Activated CD4-positive, alpha-beta memory T cell treated with anti-CD3 and anti-CD28 coated beads for 36 hours (primary cell): Measurements from ENCODE around the gene GLIS2. TPM values are rescaled to one million over a fixed set of nuclear protein-coding genes. Genes with fewer than 3 reads are reported as not detected.
A peak's percentile ranks its signal among the peaks of the same experiment; 100 is the strongest.

ENCODE experiments used
- CTCF ChIA-PET: fragments of 350-600 bp; sonication (Branson Sonifier 250); formaldehyde crosslinking; loops from one replicate; lab custom pipeline; 2021; ENCODE audit warnings: antibody characterized with exemption, inconsistent platforms; lab: Charles Lee
- POLR2A ChIA-PET: fragments of 350-600 bp; sonication (Branson Sonifier 250); formaldehyde crosslinking; loops from one replicate; lab custom pipeline; 2021; ENCODE audit warnings: antibody characterized with exemption; lab: Charles Lee
- DNase-seq: peaks from one replicate; pipeline ENCODE4 v3.0.0-alpha.2; 2020
- H3K27ac Mint-ChIP-seq: one replicate; pipeline ENCODE4 v1.8.0; 2021; ENCODE audit warnings: mixed read lengths
- H3K27me3 Mint-ChIP-seq: one replicate; pipeline ENCODE4 v1.8.0; 2021; ENCODE audit warnings: mixed read lengths
- H3K36me3 Mint-ChIP-seq: one replicate; pipeline ENCODE4 v1.8.0; 2021; ENCODE audit warnings: mixed read lengths
- H3K4me1 Mint-ChIP-seq: one replicate; pipeline ENCODE4 v1.8.0; 2021; ENCODE audit warnings: low read depth, mixed read lengths
- H3K4me3 Mint-ChIP-seq: one replicate; pipeline ENCODE4 v1.8.0; 2021; ENCODE audit warnings: mild to moderate bottlenecking, mixed read lengths
- H3K9me3 Mint-ChIP-seq: one replicate; pipeline ENCODE4 v1.8.0; 2021; ENCODE audit warnings: mixed read lengths
- intact Hi-C: fragments of 100-400 bp; cut with micrococcal nuclease; formaldehyde crosslinking; loops from one replicate; pipeline ENCODE4 v1.15.1; 2023
- total RNA-seq, 2 experiments: library from RNA; stranded (reverse); gene quantifications; one replicate each; pipeline ENCODE4 v1.2.3, GENCODE V29; 2021

The GLIS2 gene
- total RNA-seq, 2 experiments from 2014 or later, result 0.52 to 0.68 TPM

GRCh38 chr16:4349332-4349731 is 33.5 kb downstream of the GLIS2 start:
- ChIA-PET CTCF (interaction anchor here (1.1 to 4.6 kb wide), 5 partner anchors 37 to 96 kb away, joined by 3 to 22 read pairs (median 7); no protein-coding TSS in a partner anchor), POLR2A (interaction anchor here (1.2 kb wide), 1 partner anchor 76 kb away, joined by 3 read pairs; the partner anchor contains the start of gene TFAP4)
- H3K36me3 Mint-ChIP-seq, result peaks cover 3% of the 10 kb centered on the region
- no peak overlapping the region for H3K4me3 Mint-ChIP-seq
- peaks cover 31% of the 10 kb centered on the region for H3K4me1 Mint-ChIP-seq
- no peak for DNase-seq
- no peaks in the 10 kb centered on the region for H3K27me3 Mint-ChIP-seq
- H3K27ac Mint-ChIP-seq, result no peak overlapping the region
- intact Hi-C loops, result no loop called here
- H3K9me3 Mint-ChIP-seq, result no peaks in the 10 kb centered on the region

- intact Hi-C loops, result loop anchor here (2.0 kb wide), 1 partner anchor 44 kb away; no protein-coding TSS in a partner anchor
- POLR2A ChIA-PET, result interaction anchor here (1.0 to 1.2 kb wide), 3 partner anchors 53 to 77 kb away, joined by 3 to 5 read pairs (median 3); partner anchors contain the start of gene TFAP4
- H3K4me3 Mint-ChIP-seq, result peak overlapping the region; percentile 97
- DNase-seq, result no peak
- H3K4me1 Mint-ChIP-seq, result peaks cover 29% of the 10 kb centered on the region
- no peaks in the 10 kb centered on the region for H3K27me3 Mint-ChIP-seq
- H3K9me3 Mint-ChIP-seq, result no peaks in the 10 kb centered on the region
- CTCF ChIA-PET, result interaction anchor here (0.5 to 4.6 kb wide), 8 partner anchors 8 to 150 kb away, joined by 3 to 22 read pairs (median 4); no protein-coding TSS in a partner anchor
- peaks cover 6% of the 10 kb centered on the region for H3K36me3 Mint-ChIP-seq
- H3K27ac Mint-ChIP-seq, result peak overlapping the region; percentile 89
These were observed 34.5 kb downstream of the GLIS2 start for GRCh38 chr16:4350365-4350786.

- POLR2A ChIA-PET, result interaction anchor here (0.9 to 1.0 kb wide), 3 partner anchors 52 to 64 kb away, joined by 3 to 5 read pairs (median 3); no protein-coding TSS in a partner anchor
- CTCF ChIA-PET, result interaction anchor here (0.7 to 4.6 kb wide), 6 partner anchors 9 to 97 kb away, joined by 3 to 22 read pairs (median 5); no protein-coding TSS in a partner anchor
- intact Hi-C loops, result loop anchor here (1.0 to 2.0 kb wide), 2 partner anchors 44 to 417 kb away; no protein-coding TSS in a partner anchor
- Mint-ChIP-seq H3K27ac (peak within 1 kb of the TSS; percentile 89), H3K9me3 (no peaks in the 10 kb centered on the region), H3K4me1 (peaks cover 29% of the 10 kb centered on the region), H3K27me3 (no peaks in the 10 kb centered on the region), H3K36me3 (peaks cover 6% of the 10 kb centered on the region), H3K4me3 (peak within 1 kb of the TSS; percentile 97)
- DNase-seq, result peak; percentile 99
These were observed 35.2 kb downstream of the GLIS2 start, which contains the start of gene PAM16 for GRCh38 chr16:4350787-4351659. Gene PAM16 (minus strand): TSS chr16:4351321. CDS start chr16:4351234, 87 bp downstream.

DNA sequence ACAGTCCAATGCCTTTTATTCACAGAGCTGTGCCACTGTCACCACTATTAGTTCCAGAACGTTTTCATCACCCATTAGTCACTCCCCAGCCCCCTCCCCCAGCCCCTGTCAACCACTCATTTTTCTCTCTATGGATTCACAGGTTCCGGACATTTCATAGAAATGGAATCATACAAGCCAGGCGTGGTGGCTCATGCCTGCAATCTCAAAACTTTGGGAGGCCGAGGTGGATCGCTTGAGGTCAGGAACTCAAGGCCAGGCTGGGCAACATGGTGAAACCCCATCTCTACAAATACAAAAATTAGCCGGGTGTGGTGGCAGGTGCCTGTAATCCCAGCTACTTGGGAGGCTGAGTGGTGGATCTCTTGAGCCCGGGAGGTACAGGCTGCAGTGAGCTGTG is 36.0 kb downstream of the GLIS2 start:
- Mint-ChIP-seq H3K36me3 (peaks cover 6% of the 10 kb centered on the region), H3K4me3 (peak overlapping the region; percentile 97), H3K27me3 (no peaks in the 10 kb centered on the region), H3K9me3 (no peaks in the 10 kb centered on the region), H3K27ac (peak overlapping the region; percentile 15), H3K4me1 (peaks cover 26% of the 10 kb centered on the region)
- intact Hi-C loops, result loop anchor here (1.0 to 2.0 kb wide), 2 partner anchors 45 to 416 kb away; no protein-coding TSS in a partner anchor
- POLR2A ChIA-PET, result interaction anchor here (0.9 kb wide), 1 partner anchor 63 kb away, joined by 3 read pairs; no protein-coding TSS in a partner anchor
- peak; percentile 49 for DNase-seq
- CTCF ChIA-PET, result interaction anchor here (1.1 to 4.6 kb wide), 3 partner anchors 24 to 98 kb away, joined by 3 to 22 read pairs (median 18); no protein-coding TSS in a partner anchor

- DNase-seq, result no peak
- no peaks in the 10 kb centered on the region for H3K9me3 Mint-ChIP-seq
- ChIA-PET CTCF (interaction anchor here (4.6 kb wide), 1 partner anchor 50 kb away, joined by 22 read pairs; no protein-coding TSS in a partner anchor), POLR2A (no interaction called here)
- no peak overlapping the region for H3K4me3 Mint-ChIP-seq
- H3K27ac Mint-ChIP-seq, result no peak overlapping the region
- intact Hi-C loops, result no loop called here
- H3K27me3 Mint-ChIP-seq, result no peaks in the 10 kb centered on the region
- peaks cover 20% of the 10 kb centered on the region for H3K4me1 Mint-ChIP-seq
- peaks cover 6% of the 10 kb centered on the region for H3K36me3 Mint-ChIP-seq
These were observed 37.0 kb downstream of the GLIS2 start for GRCh38 chr16:4352843-4353242.

- no peak for DNase-seq
- H3K4me1 Mint-ChIP-seq, result peaks cover 14% of the 10 kb centered on the region
- no peak overlapping the region for H3K27ac Mint-ChIP-seq
- H3K9me3 Mint-ChIP-seq, result no peaks in the 10 kb centered on the region
- no peak overlapping the region for H3K4me3 Mint-ChIP-seq
- POLR2A ChIA-PET, result no interaction called here
- H3K36me3 Mint-ChIP-seq, result peaks cover 8% of the 10 kb centered on the region
- CTCF ChIA-PET, result interaction anchor here (1.3 to 4.6 kb wide), 2 partner anchors 44 to 50 kb away, joined by 3 to 22 read pairs; no protein-coding TSS in a partner anchor
- no peaks in the 10 kb centered on the region for H3K27me3 Mint-ChIP-seq
- intact Hi-C loops, result no loop called here
These were observed 37.8 kb downstream of the GLIS2 start for GRCh38 chr16:4353675-4354074.

GRCh38 chr16:4354512-4355409 is 38.9 kb downstream of the GLIS2 start:
- Mint-ChIP-seq H3K27me3 (no peaks in the 10 kb centered on the region), H3K4me3 (no peak overlapping the region), H3K4me1 (peaks cover 12% of the 10 kb centered on the region), H3K9me3 (no peaks in the 10 kb centered on the region), H3K27ac (no peak overlapping the region), H3K36me3 (peaks cover 12% of the 10 kb centered on the region)
- ChIA-PET POLR2A (interaction anchor here (0.6 kb wide), 1 partner anchor 11 kb away, joined by 4 read pairs; no protein-coding TSS in a partner anchor), CTCF (interaction anchor here (1.3 kb wide), 1 partner anchor 45 kb away, joined by 3 read pairs; no protein-coding TSS in a partner anchor)
- intact Hi-C loops, result no loop called here
- no peak for DNase-seq

DNA sequence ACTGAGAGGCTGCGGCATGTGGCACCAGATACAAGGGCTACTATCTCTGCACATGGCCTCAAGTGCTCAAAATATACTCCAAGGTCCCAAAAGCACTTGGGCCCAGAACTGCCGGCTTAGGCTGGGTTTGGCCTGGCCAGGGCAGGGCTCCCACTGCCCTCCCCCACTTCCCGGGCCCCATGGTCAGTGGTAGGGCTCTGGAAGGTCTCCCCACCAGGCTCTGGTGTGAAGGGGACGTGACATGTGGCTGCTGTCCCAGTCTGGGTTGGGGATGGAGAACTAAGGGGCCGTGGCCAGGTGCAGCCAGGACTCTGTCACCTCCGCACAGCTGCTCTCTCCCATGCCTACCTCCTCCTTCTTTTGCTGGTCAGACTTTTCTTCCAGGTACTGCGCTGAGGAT is 41.0 kb downstream of the GLIS2 start:
- H3K27ac Mint-ChIP-seq, result no peak overlapping the region
- CTCF ChIA-PET, result no interaction called here

DNA sequence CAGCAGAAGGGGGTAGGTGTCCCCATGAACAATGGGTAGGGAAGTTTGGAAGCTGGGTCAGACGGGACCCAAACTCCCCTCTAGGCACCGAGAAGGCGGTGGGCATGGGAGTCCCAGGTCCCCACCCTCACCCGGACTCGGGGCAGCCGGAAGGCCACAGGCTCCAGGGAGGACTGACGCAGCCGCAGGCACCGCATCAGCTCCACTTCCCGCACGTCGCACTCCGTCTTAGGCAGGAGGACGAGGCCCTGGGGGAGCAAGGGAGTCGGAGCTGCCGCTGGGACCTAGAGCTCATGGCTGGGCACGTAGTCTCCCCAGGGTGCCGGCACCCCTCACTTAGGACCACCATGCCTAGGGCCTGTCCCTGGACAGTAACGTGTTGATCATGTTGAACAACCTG is 42.4 kb downstream of the GLIS2 start:
- H3K27me3 Mint-ChIP-seq, result no peaks in the 10 kb centered on the region
- POLR2A ChIA-PET, result no interaction called here
- H3K36me3 Mint-ChIP-seq, result peaks cover 14% of the 10 kb centered on the region
- DNase-seq, result no peak
- no peak overlapping the region for H3K4me3 Mint-ChIP-seq
- H3K9me3 Mint-ChIP-seq, result no peaks in the 10 kb centered on the region
- no peaks in the 10 kb centered on the region for H3K4me1 Mint-ChIP-seq
- intact Hi-C loops, result loop anchor here (2.0 kb wide), 1 partner anchor 45 kb away; no protein-coding TSS in a partner anchor
- CTCF ChIA-PET, result interaction anchor here (2.1 to 2.5 kb wide), 2 partner anchors 11 to 45 kb away, joined by 7 to 34 read pairs; no protein-coding TSS in a partner anchor
- H3K27ac Mint-ChIP-seq, result no peak overlapping the region

More for the DNA sequence above, 41.0 kb downstream of the GLIS2 start:
- Mint-ChIP-seq H3K36me3 (peaks cover 14% of the 10 kb centered on the region), H3K4me1 (peaks cover 2% of the 10 kb centered on the region), H3K9me3 (no peaks in the 10 kb centered on the region), H3K4me3 (no peak overlapping the region), H3K27me3 (no peaks in the 10 kb centered on the region)
- DNase-seq, result no peak
- POLR2A ChIA-PET, result no interaction called here
- intact Hi-C loops, result no loop called here

DNA sequence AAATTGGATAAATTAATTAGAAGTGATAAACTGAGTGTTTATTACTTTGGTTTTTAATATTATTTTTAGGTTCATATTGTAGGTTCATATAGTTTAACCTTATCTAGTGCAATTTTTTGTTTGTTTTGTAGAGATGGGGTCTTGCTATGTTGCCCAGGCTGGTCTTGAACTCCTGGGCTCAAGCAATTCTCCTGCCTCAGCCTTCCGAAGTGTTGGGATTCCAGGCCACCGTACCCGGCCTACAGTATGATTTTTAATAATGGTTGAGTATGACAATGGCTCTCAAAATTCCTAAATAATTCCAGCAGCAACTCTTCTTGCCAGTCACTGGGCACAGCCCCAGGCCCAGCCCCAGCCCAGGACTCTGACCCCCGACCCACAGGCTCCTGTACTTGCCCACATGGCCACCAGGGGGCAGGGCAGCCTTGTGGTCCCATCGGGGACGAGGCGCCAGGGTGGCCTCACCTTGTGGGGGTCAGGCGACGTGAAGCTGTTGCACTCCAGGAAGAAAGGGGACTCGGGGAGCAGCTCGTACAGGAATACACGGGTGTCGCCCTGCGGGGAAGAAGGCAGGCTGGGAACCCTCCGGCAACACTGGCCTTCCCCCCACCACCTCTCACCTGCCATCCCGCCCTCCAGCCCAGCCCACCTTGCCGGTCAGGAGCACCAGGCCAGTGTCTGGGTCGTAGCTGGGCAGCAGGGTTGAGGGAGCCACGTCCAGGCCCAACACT is 43.1 kb downstream of the GLIS2 start:
- Mint-ChIP-seq H3K27me3 (no peaks in the 10 kb centered on the region), H3K27ac (no peak overlapping the region), H3K36me3 (peaks cover 15% of the 10 kb centered on the region), H3K4me1 (no peaks in the 10 kb centered on the region), H3K9me3 (no peaks in the 10 kb centered on the region), H3K4me3 (no peak overlapping the region)
- POLR2A ChIA-PET, result no interaction called here
- intact Hi-C loops, result loop anchor here (2.0 kb wide), 1 partner anchor 44 kb away; no protein-coding TSS in a partner anchor
- CTCF ChIA-PET, result interaction anchor here (0.7 to 2.5 kb wide), 12 partner anchors 10 to 79 kb away, joined by 3 to 34 read pairs (median 3); no protein-coding TSS in a partner anchor
- DNase-seq, result peak; percentile 71
